ENCODE data around the gene TPPP3. TPM values are rescaled to one million over a fixed set of nuclear protein-coding genes. Genes with fewer than 3 reads are reported as not detected.
A peak's percentile ranks its signal among the peaks of the same experiment; 100 is the strongest.

Gene TPPP3
- total and polyA plus RNA-seq, 2 experiments from 2014 or later, result 2.5 to 7.2 TPM

DNA sequence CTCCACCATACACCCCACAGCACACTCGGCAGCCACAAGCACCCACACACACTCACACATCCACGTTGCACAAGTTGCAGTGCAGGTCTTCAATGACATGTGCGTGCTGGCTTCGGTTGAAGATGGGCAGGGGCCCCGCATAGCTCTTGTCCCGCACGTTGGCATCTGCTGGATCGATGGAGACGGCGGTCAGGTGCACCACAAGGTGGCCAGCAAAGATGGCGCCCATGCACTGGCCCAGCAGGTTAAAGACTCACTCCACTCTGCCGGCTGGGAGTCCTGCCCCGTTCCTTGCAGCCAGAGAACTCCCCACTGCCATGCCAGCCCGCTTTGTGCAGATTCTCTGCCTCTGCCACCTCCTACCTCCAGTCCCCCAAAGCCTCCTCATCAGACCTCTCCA, 7.6 kb upstream of the TPPP3 start:
- TF ChIP-seq, protein P1, sequence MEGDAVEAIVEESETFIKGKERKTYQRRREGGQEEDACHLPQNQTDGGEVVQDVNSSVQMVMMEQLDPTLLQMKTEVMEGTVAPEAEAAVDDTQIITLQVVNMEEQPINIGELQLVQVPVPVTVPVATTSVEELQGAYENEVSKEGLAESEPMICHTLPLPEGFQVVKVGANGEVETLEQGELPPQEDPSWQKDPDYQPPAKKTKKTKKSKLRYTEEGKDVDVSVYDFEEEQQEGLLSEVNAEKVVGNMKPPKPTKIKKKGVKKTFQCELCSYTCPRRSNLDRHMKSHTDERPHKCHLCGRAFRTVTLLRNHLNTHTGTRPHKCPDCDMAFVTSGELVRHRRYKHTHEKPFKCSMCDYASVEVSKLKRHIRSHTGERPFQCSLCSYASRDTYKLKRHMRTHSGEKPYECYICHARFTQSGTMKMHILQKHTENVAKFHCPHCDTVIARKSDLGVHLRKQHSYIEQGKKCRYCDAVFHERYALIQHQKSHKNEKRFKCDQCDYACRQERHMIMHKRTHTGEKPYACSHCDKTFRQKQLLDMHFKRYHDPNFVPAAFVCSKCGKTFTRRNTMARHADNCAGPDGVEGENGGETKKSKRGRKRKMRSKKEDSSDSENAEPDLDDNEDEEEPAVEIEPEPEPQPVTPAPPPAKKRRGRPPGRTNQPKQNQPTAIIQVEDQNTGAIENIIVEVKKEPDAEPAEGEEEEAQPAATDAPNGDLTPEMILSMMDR (IDR thresholded peaks at IDR 0.05; ENCODE audit: low read depth, low read length), result no peak
- Histone ChIP-seq H3K27me3 (no peaks in the 10 kb centered on the region), H3K4me3 (no peak overlapping the region), H3K9me3 (ENCODE audit: low read depth) (no peaks in the 10 kb centered on the region), H3K36me3 (no peaks in the 10 kb centered on the region), H3K4me1 (ENCODE audit: low read depth) (peaks cover 11% of the 10 kb centered on the region), H3K27ac (no peak overlapping the region)
- no peak for DNase-seq (ENCODE audit: low read depth in 1 of 2, low spot score in 1 of 2)

DNA sequence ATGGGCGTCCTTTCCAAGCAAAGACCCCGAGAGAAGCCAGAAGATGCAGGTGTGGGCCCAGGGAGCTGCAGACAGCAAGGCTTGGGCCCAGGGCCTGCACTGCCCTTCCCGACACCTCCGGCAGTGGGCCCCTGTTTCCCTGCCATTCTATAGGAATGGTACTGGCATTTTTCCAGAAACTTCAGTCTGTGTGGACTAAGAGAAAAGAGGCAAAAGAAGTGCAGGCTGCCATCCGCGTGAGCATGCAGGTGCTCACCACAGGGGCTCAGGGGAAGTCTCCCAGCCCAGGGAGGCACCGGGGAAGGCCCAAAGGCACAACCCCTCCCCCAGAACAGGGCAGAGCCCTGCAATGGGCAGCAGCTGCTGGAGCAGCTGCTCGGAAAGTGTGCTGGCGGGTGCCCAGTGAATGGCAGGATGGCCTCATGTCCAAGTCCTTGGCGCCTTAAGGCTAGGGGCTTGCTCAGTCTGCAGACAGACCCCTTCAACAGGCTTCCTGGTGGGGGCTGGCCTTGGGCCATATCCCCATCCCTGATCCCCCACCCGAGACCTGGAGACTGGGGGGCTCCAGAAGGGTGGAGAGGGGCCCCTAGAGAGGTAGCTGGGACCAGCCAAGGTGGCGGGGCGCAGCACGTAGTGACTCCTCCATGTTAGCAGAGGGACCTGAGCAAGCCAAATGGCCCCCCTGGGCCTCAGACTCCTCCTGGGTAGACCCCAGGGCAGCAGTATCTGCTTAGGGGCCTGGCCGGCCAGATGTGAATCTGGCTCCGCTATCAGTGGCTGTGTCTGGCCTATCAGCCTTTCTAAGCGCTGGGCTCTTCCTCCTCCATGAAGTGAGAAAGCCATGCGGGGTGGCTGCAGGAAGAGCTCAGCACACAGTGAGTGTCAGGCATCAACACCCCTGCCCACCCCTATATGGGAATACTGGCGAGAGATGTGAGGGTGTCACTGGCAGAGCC, 6.7 kb upstream of the TPPP3 start:
- DNase-seq (ENCODE audit: low read depth in 1 of 2, low spot score in 1 of 2), result no peak
- no peak overlapping the region for H3K4me3 ChIP-seq
- TF ChIP-seq, protein P1 (IDR thresholded peaks at IDR 0.05; ENCODE audit: low read depth, low read length), result no peak
- H3K27me3 ChIP-seq, result peaks cover 8% of the 10 kb centered on the region
- H3K36me3 ChIP-seq, result no peaks in the 10 kb centered on the region
- no peak overlapping the region for H3K27ac ChIP-seq
- no peaks in the 10 kb centered on the region for H3K9me3 ChIP-seq (ENCODE audit: low read depth)
- H3K4me1 ChIP-seq (ENCODE audit: low read depth), result peaks cover 14% of the 10 kb centered on the region

DNA sequence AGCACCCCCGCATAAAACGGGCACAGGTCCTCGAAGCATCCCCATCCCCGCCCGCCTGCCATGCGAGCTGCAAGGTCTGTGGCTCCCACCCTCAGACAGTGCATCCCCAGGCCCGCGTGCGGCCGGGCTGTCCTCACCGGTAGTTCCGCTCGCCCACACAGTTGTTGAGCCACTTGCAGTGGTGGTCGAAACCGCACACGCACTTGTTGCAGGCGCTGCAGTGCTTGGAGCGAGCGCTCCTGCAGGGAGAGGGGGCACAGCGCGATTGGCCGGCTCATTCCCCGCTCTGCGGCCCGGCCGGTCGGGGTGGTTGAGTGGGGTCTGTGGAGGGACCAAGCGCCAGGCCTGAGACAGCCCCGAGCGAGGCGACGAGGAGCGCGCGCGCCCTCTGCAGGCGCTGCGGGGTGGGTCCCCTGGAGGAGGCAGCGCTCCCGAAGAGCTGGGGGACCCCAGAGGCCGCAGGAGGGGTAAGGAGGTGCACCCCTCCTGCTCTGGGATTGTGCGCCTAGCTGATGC, 6.0 kb upstream of the TPPP3 start:
- H3K9me3 ChIP-seq (ENCODE audit: low read depth), result no peaks in the 10 kb centered on the region
- H3K36me3 ChIP-seq, result no peaks in the 10 kb centered on the region
- DNase-seq (ENCODE audit: low read depth in 1 of 2, low spot score in 1 of 2), result peak; percentile 33 to 71
- H3K27me3 ChIP-seq, result peaks cover 15% of the 10 kb centered on the region
- no peak overlapping the region for H3K27ac ChIP-seq
- H3K4me1 ChIP-seq (ENCODE audit: low read depth), result peaks cover 14% of the 10 kb centered on the region
- H3K4me3 ChIP-seq, result no peak overlapping the region
- TF ChIP-seq, protein P1 (IDR thresholded peaks at IDR 0.05; ENCODE audit: low read depth, low read length), result peak; percentile 81

DNA sequence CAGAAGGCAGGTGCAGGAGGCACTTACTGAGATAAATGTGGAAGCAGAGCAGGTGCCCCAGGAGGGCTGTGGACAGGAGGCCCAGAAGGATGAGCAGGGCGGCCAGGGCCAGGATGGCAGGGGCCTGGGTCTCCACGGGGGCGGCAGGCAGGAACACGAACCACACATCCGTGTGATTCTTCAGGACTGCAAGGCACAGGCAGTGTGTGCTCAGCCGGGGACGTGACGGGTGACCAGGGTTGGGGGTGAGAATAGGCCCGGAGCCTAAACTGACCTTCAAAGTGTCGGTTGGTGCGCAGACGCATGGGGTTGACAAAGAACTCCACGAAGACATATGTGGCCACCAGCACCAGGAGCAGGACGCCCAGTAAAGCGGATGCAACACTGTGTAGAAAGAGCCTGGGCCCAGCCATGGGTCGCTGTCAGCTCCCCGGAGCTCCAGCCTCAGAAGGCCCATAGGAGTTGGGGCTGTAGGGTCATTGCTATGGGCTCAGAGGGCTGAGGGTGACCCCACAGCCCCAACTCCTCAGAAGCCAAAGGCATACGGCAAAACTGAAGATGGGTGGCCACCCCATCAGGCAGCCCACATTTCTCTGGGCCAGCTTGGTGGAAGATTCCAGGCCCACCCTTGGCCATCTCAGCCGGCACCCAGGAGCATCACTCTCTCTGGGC, 5.4 kb upstream of the TPPP3 start:
- no peaks in the 10 kb centered on the region for H3K9me3 ChIP-seq (ENCODE audit: low read depth)
- H3K36me3 ChIP-seq, result no peaks in the 10 kb centered on the region
- DNase-seq (ENCODE audit: low read depth in 1 of 2, low spot score in 1 of 2), result no peak
- peaks cover 21% of the 10 kb centered on the region for H3K27me3 ChIP-seq
- H3K27ac ChIP-seq, result no peak overlapping the region
- TF ChIP-seq, protein P1 (IDR thresholded peaks at IDR 0.05; ENCODE audit: low read depth, low read length), result no peak
- peaks cover 14% of the 10 kb centered on the region for H3K4me1 ChIP-seq (ENCODE audit: low read depth)
- no peak overlapping the region for H3K4me3 ChIP-seq

DNA sequence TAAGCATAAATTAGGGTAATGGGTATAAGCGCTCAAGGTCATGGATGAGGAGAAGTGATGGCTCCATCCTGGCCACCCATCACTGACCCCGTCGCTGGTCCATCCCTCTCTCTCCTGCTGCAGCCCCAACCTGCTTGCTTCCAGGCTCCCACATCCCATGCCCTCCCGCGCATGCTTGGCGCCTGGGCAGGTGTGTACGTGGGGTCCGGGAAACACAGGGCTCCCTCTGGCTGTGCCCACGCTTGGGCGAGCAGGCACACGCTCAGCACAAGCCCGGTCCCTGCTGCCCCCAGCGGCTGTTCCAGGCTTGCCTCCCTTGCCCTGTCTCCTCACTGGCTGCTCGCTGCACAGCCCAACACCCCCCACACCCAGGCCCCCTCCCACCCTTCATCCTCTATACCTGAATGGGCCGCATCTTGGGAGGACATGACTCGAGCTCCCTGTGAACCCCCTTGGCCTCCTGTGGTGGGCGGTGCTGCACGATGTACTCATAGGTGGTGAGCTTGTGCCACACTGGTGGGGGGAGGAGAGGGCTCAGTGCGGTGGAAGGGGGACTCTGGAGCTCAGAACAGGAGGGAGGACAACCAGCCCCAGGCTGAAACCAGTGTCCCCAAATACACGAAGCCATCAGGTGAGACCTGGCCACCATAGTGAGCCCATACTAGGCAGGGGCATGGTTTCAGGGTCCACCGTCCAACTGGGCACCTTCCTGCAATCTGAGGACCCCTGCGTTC, 4.7 kb upstream of the TPPP3 start:
- H3K4me1 ChIP-seq (ENCODE audit: low read depth), result peaks cover 14% of the 10 kb centered on the region
- TF ChIP-seq, protein P1 (IDR thresholded peaks at IDR 0.05; ENCODE audit: low read depth, low read length), result no peak
- H3K4me3 ChIP-seq, result no peak overlapping the region
- no peak overlapping the region for H3K27ac ChIP-seq
- DNase-seq (ENCODE audit: low read depth in 1 of 2, low spot score in 1 of 2), result no peak
- H3K9me3 ChIP-seq (ENCODE audit: low read depth), result no peaks in the 10 kb centered on the region
- H3K27me3 ChIP-seq, result peaks cover 28% of the 10 kb centered on the region
- H3K36me3 ChIP-seq, result no peaks in the 10 kb centered on the region

Measured in cardiac muscle cell (in vitro differentiated cells and primary cell).